Middle frontal gyrus (tissue), 1 donor: ENCODE data around the gene SFT2D1.
"Not testable (repeated sequence)": the region's sequence is repeated elsewhere in the genome, so short reads cannot be mapped to it uniquely, and the experiment has no call there.

Experiments
- DNase-seq: peaks from one replicate; pipeline ENCODE4 v3.0.0-alpha.2; 2015; ENCODE audit warnings: low spot score; ENCODE audit errors: extremely low spot score

SFT2D1 gene

GRCh38 chr6:166342349-166343149 is at the start of gene SFT2D1:
TSS of gene SFT2D1 (minus strand) at chr6:166342545. CDS start at chr6:166342481, 64 bp downstream.
- DNase-seq = peak; percentile 53

GRCh38 chr6:166389119-166389518 is 46.8 kb upstream of the SFT2D1 start:
- no peak for DNase-seq

GRCh38 chr6:166388290-166389004 is 46.1 kb upstream of the SFT2D1 start:
- no peak for DNase-seq

- DNase-seq = no peak
These were observed 45.4 kb upstream of the SFT2D1 start for GRCh38 chr6:166387642-166388289.

GRCh38 chr6:166387098-166387497 is 44.8 kb upstream of the SFT2D1 start:
- DNase-seq = not testable (repeated sequence)

- no peak for DNase-seq
These were observed 43.8 kb upstream of the SFT2D1 start for GRCh38 chr6:166386111-166386510.

- not testable (repeated sequence) for DNase-seq
These were observed 41.5 kb upstream of the SFT2D1 start for GRCh38 chr6:166383802-166384363.

GRCh38 chr6:166382933-166383801 is 40.8 kb upstream of the SFT2D1 start, which contains the start of gene MPC1:
TSS of gene MPC1 (minus strand) at chr6:166382940. CDS start at chr6:166382876, 64 bp downstream.
- peak; percentile 94 for DNase-seq

GRCh38 chr6:166382500-166382932 is 40.2 kb upstream of the SFT2D1 start:
- no peak for DNase-seq

- no peak for DNase-seq
These were observed 39.6 kb upstream of the SFT2D1 start for GRCh38 chr6:166381733-166382499.

- no peak for DNase-seq
These were observed 39.0 kb upstream of the SFT2D1 start for GRCh38 chr6:166381381-166381732.

GRCh38 chr6:166379800-166380199 is 37.5 kb upstream of the SFT2D1 start:
- DNase-seq = no peak

- no peak for DNase-seq
These were observed 36.8 kb upstream of the SFT2D1 start for GRCh38 chr6:166379103-166379586.

GRCh38 chr6:166377721-166378120 is 35.4 kb upstream of the SFT2D1 start:
- DNase-seq = no peak

- no peak for DNase-seq
These were observed 32.7 kb upstream of the SFT2D1 start for GRCh38 chr6:166375013-166375412.

- no peak for DNase-seq
These were observed 28.1 kb upstream of the SFT2D1 start for GRCh38 chr6:166370489-166370888.

- DNase-seq = no peak
These were observed 27.4 kb upstream of the SFT2D1 start for GRCh38 chr6:166369782-166370181.

GRCh38 chr6:166366921-166367320 is 24.6 kb upstream of the SFT2D1 start:
- DNase-seq = no peak

GRCh38 chr6:166365806-166366205 is 23.5 kb upstream of the SFT2D1 start:
- DNase-seq = no peak

- DNase-seq = peak; percentile 29
These were observed 22.9 kb upstream of the SFT2D1 start for GRCh38 chr6:166365221-166365620.
